GM20000 (cell line): ENCODE data around the gene ZSCAN21.

Experiments
- DNase-seq: peaks from one replicate; pipeline ENCODE4 v3.0.0; 2012; ENCODE audit warnings: low spot score
- CTCF ChIP-seq: IDR thresholded peaks from 2 replicates; pipeline ENCODE4 v1.5.1; 2012; ENCODE audit warnings: mild to moderate bottlenecking, control low read depth; ENCODE audit errors: extremely low read depth, missing control alignments

ZSCAN21 gene

GRCh38 chr7:100065452-100066186 lies 16.0 kb downstream of the ZSCAN21 start:
- DNase-seq, result no peak
- TF ChIP-seq CTCF, result no peak

GRCh38 chr7:100066953-100067352 lies 17.4 kb downstream of the ZSCAN21 start:
- TF ChIP-seq CTCF, result no peak
- no peak for DNase-seq

GRCh38 chr7:100069991-100070390 lies 20.4 kb downstream of the ZSCAN21 start:
- no peak for DNase-seq
- no peak for TF ChIP-seq CTCF

GRCh38 chr7:100071018-100071723 lies 21.6 kb downstream of the ZSCAN21 start:
- DNase-seq, result no peak
- TF ChIP-seq CTCF, result no peak

- TF ChIP-seq CTCF, result no peak
- DNase-seq, result no peak
Observed at GRCh38 chr7:100072462-100072861, 22.9 kb downstream of the ZSCAN21 start.

- no peak for DNase-seq
- no peak for TF ChIP-seq CTCF
Observed at GRCh38 chr7:100074841-100075240, 25.3 kb downstream of the ZSCAN21 start.

- TF ChIP-seq CTCF, result no peak
- no peak for DNase-seq
Observed at GRCh38 chr7:100075418-100075817, 25.8 kb downstream of the ZSCAN21 start.
